ENCODE data around the gene CAB39L.
A peak's percentile ranks its signal among the peaks of the same experiment; 100 is the strongest.

- TF ChIP-seq POLR2A (IDR thresholded peaks at IDR 0.05) (peak in 1 of 2 donors; percentile 81), CTCF (IDR thresholded peaks at IDR 0.05) (peak in 1 of 6 experiments; percentile 24)
Observed at GRCh38 chr13:49400755-49401659, 42.9 kb downstream of the CAB39L start.
